GM12874 (cell line): ENCODE measurements around the gene CENPT.

Experiments
- TF ChIP-seq, protein P1 (sequence below): IDR thresholded peaks from 2 replicates; pipeline ENCODE4 v1.5.1; 2011; ENCODE audit warnings: low read depth, mild to moderate bottlenecking, control low read depth, low read length, moderate library complexity; ENCODE audit not compliant: insufficient read depth

CENPT gene

DNA sequence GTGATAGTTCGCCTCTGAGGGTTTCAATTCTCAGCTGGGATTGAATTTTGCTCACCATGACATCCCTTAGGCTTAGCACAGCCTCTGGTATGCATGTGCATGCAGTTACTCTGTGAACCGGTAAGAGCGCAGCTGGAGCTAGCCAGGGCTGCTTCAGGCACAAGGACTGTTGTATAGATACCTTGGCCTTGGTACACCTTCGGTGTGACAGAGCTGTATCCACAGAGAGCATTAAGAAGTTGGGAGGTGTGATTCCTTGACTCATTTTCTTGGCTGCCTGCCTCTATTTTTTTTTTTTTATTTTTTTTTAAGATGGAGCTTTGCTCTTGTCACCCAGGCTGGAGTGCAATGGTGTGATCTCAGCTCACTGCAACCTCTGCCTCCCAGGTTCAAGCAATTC is 3.0 kb downstream of the CENPT start:
- TF ChIP-seq, protein P1, sequence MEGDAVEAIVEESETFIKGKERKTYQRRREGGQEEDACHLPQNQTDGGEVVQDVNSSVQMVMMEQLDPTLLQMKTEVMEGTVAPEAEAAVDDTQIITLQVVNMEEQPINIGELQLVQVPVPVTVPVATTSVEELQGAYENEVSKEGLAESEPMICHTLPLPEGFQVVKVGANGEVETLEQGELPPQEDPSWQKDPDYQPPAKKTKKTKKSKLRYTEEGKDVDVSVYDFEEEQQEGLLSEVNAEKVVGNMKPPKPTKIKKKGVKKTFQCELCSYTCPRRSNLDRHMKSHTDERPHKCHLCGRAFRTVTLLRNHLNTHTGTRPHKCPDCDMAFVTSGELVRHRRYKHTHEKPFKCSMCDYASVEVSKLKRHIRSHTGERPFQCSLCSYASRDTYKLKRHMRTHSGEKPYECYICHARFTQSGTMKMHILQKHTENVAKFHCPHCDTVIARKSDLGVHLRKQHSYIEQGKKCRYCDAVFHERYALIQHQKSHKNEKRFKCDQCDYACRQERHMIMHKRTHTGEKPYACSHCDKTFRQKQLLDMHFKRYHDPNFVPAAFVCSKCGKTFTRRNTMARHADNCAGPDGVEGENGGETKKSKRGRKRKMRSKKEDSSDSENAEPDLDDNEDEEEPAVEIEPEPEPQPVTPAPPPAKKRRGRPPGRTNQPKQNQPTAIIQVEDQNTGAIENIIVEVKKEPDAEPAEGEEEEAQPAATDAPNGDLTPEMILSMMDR, result no peak

DNA sequence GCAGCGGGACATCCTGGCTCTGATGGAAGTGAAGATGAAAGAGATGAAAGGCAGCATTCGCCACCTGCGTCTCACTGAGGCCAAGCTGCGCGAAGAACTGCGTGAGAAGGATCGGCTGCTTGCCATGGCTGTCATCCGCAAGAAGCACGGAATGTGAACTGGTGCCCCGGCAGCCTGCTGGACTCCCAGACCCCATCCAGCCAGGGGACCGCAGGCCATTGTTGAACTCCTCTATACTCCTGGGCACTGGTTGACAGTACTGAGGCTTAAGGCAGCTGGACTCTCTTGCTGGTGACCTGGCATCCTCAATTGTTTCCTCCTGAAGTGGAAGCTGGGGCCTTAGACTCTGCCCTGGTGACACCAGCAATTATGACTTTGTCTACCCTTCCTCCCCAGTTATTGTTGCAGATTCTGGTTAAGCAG is 4.1 kb downstream of the CENPT start:
- TF ChIP-seq, protein P1, result no peak

DNA sequence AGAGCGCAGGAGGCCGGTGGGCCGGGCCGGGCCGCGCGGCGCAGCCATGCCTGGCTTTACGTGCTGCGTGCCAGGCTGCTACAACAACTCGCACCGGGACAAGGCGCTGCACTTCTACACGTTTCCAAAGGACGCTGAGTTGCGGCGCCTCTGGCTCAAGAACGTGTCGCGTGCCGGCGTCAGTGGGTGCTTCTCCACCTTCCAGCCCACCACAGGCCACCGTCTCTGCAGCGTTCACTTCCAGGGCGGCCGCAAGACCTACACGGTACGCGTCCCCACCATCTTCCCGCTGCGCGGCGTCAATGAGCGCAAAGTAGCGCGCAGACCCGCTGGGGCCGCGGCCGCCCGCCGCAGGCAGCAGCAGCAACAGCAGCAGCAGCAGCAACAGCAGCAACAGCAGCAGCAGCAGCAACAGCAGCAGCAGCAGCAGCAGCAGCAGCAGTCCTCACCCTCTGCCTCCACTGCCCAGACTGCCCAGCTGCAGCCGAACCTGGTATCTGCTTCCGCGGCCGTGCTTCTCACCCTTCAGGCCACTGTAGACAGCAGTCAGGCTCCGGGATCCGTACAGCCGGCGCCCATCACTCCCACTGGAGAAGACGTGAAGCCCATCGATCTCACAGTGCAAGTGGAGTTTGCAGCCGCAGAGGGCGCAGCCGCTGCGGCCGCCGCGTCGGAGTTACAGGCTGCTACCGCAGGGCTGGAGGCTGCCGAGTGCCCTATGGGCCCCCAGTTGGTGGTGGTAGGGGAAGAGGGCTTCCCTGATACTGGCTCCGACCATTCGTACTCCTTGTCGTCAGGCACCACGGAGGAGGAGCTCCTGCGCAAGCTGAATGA is 4.8 kb downstream of the CENPT start:
- TF ChIP-seq, protein P1, result peak; percentile 46

DNA sequence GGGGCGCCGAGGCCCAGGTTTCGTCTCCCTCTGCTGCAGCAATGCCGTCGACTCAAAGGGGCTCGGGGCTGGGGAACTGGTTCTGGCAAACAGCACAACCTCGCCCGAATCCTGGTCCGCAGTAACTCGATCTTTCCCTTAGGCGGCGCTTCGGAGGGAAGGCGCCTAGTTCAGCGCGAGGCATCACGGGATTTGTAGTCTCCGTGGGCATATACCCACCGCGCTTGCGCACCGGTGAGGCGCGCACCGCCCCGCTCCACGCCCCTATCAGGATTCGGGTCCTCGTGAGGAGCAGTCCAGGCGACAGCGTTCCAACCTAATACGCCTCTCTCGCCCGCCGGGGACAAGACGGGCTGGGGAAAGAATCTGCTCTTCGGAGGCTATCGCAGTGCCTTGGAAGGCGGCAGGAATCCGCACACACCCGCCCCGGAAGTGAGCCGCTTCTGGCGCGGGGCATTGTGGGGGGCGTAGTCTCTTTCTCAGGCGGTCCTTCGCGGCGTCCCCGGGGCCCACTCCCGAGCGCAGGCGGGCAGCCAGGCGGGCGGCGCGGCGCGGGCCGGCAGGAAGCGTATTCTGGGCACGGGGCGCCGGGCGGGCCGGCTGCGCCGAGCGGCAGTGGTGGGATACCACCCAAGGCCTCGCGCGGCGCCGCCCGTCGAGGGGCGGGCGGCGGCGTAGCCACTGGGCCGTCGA is 5.5 kb downstream of the CENPT start, which contains the start of gene THAP11:
Gene THAP11 (plus strand): TSS at position 505 of the 693 bp plus-strand sequence. CDS start 235 bp downstream, outside the sequence.
- TF ChIP-seq, protein P1, result peak; percentile 95

DNA sequence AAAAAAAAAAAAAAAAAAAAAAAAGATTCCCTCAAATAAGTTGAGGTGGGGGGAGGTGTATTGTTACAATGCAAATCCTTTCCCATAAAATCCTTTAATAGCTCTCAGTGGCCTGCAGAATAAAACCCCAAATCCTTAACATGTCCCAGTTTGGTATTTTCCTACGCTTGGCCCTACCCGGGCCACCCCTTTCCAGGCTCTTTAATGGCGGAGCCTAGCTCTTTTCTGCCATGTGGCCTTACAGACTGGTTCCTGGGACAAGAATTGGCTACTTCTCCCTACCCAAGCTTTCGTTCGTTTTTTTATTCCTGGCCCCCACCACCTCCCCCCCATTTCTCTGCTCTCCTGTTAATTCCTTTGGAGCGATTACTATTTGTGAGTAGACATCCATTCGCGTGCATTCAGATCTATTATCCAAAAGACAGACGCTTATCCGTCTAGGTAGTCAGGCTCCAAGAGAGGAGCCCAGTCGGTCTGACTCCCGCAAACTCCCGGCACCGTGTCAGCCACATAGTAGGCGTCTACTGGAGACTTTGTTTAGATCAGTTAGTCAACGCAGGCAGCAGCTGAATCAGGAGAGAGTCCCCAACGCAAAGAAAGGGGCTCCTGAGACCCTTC is 6.2 kb downstream of the CENPT start:
- TF ChIP-seq, protein P1, result no peak

DNA sequence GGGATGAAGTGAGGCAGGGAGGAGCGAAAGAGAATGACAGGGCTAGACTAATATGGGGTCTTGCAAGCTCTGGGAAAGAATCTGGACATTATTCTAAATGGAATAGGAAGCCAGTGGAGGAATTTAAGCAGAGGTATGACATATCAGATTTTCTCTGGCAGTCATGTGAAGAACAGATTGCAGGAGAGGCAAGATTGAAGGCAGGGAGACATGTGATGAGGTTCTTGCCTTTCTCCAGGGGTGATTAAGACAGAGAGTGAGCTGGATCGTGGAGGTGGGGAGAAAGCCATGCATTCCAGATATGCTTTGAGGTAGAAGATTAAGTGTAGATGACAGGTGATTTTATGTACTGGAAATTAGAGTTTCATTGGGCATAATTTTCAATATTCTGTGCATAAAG is 9.7 kb downstream of the CENPT start:
- TF ChIP-seq, protein P1, result no peak

DNA sequence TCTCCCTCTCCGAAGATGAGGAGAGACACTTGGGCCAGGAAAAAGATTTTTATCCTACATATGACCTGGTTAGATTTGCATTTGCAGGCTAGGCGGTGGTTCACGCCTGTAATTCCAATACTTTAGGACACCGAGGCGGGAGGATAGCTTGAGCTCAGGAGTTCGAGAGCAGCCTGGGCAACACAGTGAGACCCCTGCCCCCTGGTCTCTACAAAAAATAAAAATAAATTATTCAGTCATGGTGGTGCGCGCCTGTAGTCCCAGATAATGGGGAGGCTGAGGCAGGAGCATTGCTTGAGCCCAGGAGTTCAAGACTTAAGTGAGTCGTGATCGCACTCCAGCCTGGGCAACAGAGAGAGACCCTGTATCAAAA is 13.3 kb downstream of the CENPT start:
- TF ChIP-seq, protein P1, result no peak
